Fibroblast of skin of left quadriceps (primary cell): ENCODE measurements around the gene NFIA.
A peak's percentile ranks its signal among the peaks of the same experiment; 100 is the strongest.

Source experiments
- DNase-seq, 2 experiments: peaks; one replicate each; pipeline ENCODE4 v3.0.0-alpha.2; 2013; ENCODE audit warnings: low read depth in 2 of 2

Gene NFIA

DNA sequence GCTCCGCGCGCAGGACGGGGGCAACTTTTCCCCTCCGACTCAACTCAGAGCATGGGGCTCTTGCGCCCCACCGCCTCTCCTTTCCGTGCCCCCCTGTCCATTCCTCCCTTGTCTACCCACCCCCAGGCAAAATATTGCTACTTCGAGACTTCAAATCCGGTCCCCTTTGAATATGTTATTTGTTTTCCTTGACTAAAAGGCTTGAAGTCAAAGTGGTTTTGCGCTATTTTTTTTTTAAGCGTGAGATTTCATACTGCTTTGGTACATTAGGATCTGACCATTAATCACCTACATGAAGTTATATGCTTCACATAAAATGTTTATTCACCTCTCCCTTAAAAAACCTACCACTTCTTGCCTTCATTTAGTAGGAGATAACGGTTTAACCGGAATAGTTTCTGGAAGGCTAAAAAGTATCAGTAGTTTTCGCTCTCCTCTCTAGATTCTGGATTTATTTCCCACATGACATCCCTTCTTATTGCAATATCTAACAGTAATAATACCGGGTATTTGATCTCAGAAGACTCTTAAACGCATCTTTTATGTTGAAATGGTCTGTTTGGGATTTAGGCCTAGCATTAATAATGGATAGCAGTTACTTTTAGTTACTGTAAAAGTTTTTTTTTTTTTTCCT, 1.6 kb downstream of the NFIA start:
- no peak for DNase-seq

DNA sequence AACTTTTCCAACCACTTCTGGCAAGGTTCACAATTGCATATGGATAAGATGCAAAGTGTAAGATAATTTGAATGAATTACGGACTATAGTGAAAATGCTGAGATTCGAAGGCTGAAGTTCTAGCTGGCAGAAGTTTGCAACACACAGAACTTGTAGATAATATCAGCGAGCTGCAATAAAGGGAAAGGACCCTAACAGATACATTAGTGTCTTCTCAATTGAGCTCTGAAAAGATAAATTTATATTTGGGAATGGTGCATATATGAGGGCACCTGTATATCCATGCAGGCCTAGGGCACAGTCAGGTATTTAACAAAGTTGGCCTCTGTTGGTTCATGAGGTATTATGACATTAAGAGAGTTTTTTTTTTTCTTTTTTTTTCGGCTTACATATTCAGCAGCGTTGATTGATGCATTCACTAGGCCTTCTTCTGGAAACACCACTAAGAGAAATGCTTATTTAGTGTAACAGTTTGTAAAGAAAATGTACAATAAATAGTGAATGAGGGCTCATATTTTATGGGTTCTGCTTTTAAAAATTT, 2.2 kb downstream of the NFIA start:
- DNase-seq, result no peak

DNA sequence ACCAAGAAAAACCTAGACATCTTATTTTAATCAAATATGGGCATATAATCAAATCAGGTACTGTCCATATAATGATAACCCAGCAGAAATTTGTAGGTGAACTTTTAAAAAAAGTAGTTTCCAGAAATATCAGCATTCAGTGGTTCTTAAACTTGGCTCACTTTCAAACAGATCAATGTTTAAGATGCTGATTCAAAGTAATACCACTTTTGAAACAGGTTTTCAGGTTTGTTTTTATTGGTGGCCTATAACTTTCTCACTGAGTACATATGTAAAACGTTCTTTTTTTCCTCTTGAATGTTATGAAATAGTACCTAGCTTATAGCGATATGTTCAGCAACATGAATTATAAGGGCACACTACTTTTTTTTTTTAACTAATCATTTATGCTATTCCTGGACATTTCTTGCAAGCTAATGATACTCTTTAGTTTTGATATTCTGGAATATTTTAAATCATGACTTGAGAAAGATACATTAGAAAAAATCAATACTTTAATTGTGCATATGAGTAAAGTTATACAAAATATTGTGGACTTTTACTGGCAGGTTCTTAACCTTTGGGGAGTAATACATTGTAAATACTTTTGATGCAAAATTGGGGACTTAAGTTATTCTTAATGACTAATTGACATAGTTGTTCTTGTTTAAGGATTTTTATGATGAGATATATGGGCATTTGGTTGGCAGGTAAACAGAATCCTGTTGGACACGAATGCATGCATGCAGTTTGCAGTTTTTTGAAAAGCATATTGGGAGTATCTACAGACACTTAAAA, 3.0 kb downstream of the NFIA start:
- DNase-seq, result no peak

GRCh38 chr1:61085983-61086644, 3.8 kb downstream of the NFIA start:
- DNase-seq, result no peak

- DNase-seq, result no peak
Observed at GRCh38 chr1:61087571-61087970, 5.2 kb downstream of the NFIA start.

- no peak for DNase-seq
Observed at GRCh38 chr1:61088163-61088974, 6.0 kb downstream of the NFIA start.

DNA sequence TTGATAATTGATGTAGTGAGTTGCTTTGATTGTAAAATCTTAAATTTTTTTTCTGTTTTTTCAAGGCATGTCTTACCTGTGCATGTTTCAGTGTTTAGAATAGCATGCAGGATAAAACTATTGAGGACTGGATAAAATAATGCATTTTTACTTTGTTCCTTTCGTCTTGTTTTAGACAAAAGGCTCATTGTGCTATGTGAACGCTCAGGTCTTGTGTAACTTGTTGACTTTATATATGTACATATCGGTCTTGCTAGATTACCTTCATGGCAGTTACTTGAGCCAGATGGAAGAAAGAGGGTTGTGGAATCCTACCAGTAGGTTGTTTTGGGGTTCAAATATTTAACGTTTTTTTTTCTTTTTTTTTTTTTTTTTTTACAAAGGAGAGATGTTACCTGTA, 7.0 kb downstream of the NFIA start:
- DNase-seq, result no peak

- no peak for DNase-seq
Observed at GRCh38 chr1:61089741-61090140, 7.4 kb downstream of the NFIA start.

GRCh38 chr1:61090546-61091202, 8.3 kb downstream of the NFIA start:
- DNase-seq, result no peak

DNA sequence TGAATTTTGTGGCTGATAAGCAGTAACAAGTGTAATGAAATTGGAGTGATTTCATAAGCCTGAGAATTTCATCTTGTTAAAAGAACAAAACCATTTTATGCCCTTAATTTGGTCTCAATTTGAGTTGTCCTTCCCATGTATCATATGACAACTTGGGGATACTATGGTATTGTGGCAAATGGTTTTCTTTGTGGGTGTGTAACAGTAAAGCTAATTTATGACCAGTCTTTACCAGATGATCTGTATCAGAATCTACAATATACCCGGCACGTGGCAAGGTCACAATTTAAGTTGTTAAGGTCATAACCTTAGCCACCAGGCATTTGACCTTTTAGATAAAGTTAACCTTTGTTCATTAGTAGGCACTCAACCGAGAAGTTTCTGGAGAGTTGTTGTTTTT, 9.1 kb downstream of the NFIA start:
- no peak for DNase-seq

- no peak for DNase-seq
Observed at GRCh38 chr1:61092642-61093041, 10.3 kb downstream of the NFIA start.

- no peak for DNase-seq
Observed at GRCh38 chr1:61093525-61094137, 11.3 kb downstream of the NFIA start.

DNA sequence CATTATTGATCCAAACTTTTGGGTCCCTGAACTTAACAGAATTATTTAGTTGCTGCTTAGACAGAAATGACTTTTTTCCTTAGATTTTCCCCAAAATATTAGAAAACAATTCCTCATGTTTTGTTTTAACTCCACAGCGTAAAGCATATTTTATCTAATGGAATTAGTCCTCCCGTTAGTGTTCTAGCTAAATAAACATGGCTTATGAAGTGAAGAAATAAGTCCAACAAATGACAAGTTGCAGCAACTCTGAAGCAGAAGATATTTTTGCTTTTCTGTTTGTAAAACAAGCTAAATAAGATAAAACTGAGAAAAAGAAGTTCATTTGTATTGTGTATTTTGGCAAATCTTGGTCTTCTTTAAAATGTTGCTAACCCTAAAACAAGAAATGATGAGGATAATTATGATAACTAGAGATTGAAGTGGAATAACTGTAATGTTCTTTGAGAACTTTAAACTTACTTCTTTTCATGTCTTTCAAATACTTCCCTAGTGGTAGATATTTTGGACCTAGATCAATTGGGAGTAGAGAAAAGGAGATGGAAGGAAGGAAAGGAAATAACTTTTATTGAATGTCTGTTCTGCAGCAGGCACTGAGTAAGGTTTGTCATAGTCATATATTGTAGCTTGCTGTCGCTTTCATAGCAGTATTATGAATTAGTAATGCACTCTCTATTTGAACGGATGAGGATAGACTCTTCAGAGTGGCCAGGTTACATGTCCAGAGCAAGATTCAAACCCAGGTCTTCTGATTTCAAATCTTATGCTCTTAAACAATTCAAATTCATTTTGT, 12.5 kb downstream of the NFIA start:
- DNase-seq, result no peak

DNA sequence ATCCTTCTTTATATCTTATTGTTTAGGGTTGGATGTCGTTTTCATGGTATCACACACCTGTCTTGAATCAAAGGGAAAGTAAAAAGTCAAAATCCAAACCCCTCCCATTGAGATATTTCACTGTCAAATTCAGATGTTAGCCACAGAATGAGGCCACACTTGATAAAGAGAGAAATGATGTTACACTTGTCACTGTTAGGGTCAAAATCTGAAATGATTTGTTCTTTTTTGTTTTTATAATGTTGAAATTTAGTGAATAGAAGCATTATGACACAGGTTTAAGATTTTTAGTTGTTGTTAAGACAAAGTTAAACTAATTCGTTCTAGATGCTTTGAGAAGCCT, 13.1 kb downstream of the NFIA start:
- DNase-seq, result no peak

DNA sequence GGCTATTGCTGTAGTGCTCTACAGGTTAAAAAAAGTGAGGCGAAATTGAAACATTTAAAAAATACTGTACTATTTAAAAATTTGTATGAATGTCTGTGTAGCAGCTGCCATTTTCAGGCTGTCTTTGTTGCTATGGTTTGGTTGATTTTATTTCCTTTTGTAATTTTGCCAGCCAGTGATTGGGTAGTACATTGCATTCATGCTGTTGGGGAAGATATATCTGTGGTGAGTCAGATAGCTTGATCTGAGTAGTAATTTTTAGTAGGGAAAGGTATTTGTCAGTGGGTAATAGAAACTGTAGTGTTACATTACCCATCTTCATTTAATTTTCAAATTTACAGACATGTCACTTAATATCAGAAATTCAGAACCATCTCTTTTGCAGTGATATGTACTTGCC, 15.0 kb downstream of the NFIA start:
- DNase-seq, result peak in 1 of 2 experiments; percentile 64

DNA sequence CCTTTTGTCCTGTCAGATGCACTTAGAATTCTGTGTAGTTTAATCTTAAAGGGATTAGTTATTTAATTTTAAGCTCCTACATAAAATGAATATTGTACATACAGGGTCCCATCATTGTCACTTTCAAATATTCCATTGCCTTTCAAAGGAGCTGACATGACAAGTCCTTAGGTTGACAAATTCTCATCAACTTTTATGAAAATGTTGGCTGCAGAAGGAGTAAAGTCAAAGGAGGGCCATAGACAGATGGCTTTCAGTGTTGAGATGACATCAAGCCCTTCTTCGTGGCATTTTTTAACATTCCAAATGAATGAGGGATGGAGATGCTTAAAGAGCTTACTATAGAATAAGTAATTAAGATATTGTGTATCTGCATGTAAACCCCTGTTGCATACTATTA, 15.4 kb downstream of the NFIA start:
- no peak for DNase-seq

DNA sequence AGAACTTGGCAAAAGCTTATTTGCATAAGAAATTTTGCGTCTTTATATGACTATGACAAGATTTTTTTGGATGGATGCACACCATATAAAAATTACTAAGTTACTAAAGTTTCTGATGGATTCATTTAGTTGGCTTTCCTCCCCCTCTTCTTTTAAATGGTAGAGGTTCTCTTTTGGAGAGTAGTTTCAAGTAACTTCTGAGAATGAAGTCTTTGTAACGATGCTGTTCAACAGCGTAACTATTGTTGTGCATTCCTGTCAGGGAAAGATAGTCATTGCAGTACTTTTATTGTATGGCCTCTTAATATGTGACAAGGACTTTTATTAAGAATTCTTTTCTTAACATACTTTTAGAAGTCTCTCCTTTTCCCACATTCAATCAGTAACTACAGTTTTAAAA, 16.0 kb downstream of the NFIA start:
- no peak for DNase-seq

- DNase-seq, result no peak
Observed at GRCh38 chr1:61098906-61099437, 16.6 kb downstream of the NFIA start.

- no peak for DNase-seq
Observed at GRCh38 chr1:61100578-61100977, 18.2 kb downstream of the NFIA start.

DNA sequence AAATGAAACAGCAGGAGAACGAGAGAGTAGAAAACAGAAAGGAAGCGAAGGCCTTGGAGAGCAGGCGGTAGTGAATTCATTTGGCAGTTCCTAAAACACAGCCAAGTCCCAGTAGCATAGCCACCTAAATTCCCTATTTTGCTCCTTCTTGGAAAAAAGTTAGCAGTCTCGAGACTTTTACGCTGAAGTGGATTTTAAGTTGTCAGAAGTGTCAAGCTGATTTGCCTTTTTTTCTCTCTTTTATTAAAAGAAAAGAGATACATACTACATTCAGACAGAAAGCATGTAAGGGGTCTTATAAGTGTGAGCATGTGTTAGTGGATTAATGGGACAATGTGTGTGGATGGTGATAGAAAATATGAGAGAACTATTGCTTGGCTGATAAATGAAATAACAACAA, 19.2 kb downstream of the NFIA start:
- DNase-seq, result no peak
